Smooth muscle cell (in vitro differentiated cells): ENCODE measurements around the gene PLBD1. TPM values are rescaled to one million over a fixed set of nuclear protein-coding genes. Genes with fewer than 3 reads are reported as not detected.

Source experiments
- DNase-seq: peaks from one replicate; lab custom pipeline; 2025; ENCODE audit not compliant: unreplicated experiment; lab: John Stamatoyannopoulos, UW
- H2AFZ ChIP-seq: fragments of 200-600 bp; sonication (generic); 2 replicates; pipeline ENCODE4 v1.6.0; 2016; ENCODE audit warnings: antibody characterized with exemption, low read depth, mild to moderate bottlenecking
- H3F3A ChIP-seq: fragments of 200-600 bp; sonication (generic); 2 replicates; pipeline ENCODE4 v1.6.0; 2017; ENCODE audit warnings: antibody characterized with exemption, low read depth
- H3K27ac ChIP-seq: fragments of 200-600 bp; sonication (generic); 2 replicates; pipeline ENCODE4 v1.5.1; 2016; ENCODE audit warnings: low read depth, mild to moderate bottlenecking
- H3K27me3 ChIP-seq: fragments of 200-600 bp; sonication (generic); 2 replicates; pipeline ENCODE4 v1.6.1; 2016; ENCODE audit warnings: low read depth, mild to moderate bottlenecking
- H3K36me3 ChIP-seq: fragments of 200-600 bp; sonication (generic); 2 replicates; pipeline ENCODE4 v1.5.1; 2016; ENCODE audit warnings: low read depth
- H3K4me1 ChIP-seq: fragments of 200-600 bp; sonication (generic); 2 replicates; pipeline ENCODE4 v1.5.1; 2016; ENCODE audit warnings: low read depth
- H3K4me2 ChIP-seq: fragments of 200-600 bp; sonication (generic); 2 replicates; pipeline ENCODE4 v1.6.0; 2016; ENCODE audit warnings: mild to moderate bottlenecking
- H3K4me3 ChIP-seq: fragments of 200-600 bp; sonication (generic); 2 replicates; pipeline ENCODE4 v1.5.1; 2016; ENCODE audit warnings: mild to moderate bottlenecking
- H3K79me2 ChIP-seq: fragments of 200-600 bp; sonication (generic); 2 replicates; pipeline ENCODE4 v1.6.0; 2016; ENCODE audit warnings: low read depth, mild to moderate bottlenecking
- H3K9ac ChIP-seq: fragments of 200-600 bp; sonication (generic); 2 replicates; pipeline ENCODE4 v1.6.0; 2016; ENCODE audit warnings: low read depth
- H3K9me3 ChIP-seq: fragments of 200-600 bp; sonication (generic); replicated peaks from 2 replicates; pipeline ENCODE4 v1.5.1; 2016; ENCODE audit warnings: low read depth
- H4K20me1 ChIP-seq: fragments of 200-600 bp; sonication (generic); 2 replicates; pipeline ENCODE4 v1.6.0; 2016; ENCODE audit warnings: low read depth
- WGBS: methylation state at CpG from one replicate; pipeline ENCODE4 v1.1.7; 2016; ENCODE audit warnings: low lambda C conversion rate; 5-methylcytosine and 5-hydroxymethylcytosine counted together
- polyA plus RNA-seq: library from polyadenylated mRNA; unstranded; fragments of >200 nt; fragmentation: Nextera tagmentation; extraction: Ambion mirVana; gene quantifications from 2 replicates; pipeline ENCODE4 v1.2.1, GENCODE V29; 2016
- total RNA-seq: library from RNA; depleted of rRNA; stranded (reverse); fragments of >200 nt; gene quantifications from 2 replicates; pipeline ENCODE4 v1.2.3, GENCODE V29; 2014
- TF ChIP-seq, protein P1 (sequence below): fragments of 200-600 bp; sonication (generic); IDR thresholded peaks from 2 replicates; pipeline ENCODE4 v1.5.1; 2017; ENCODE audit warnings: borderline replicate concordance, mild to moderate bottlenecking, antibody characterized with exemption; ENCODE audit not compliant: insufficient read depth, poor library complexity, severe bottlenecking

Gene PLBD1
- total RNA-seq = 11.1 and 14.1 TPM in 2 replicates
- polyA plus RNA-seq = 14.0 and 19.9 TPM in 2 replicates

GRCh38 chr12:14567351-14568162 is at the start of gene PLBD1:
Gene PLBD1 (minus strand): TSS chr12:14567883. CDS start chr12:14567696, 187 bp downstream.
- Histone ChIP-seq H4K20me1 (no peaks in the 10 kb centered on the region), H3K36me3 (no peaks in the 10 kb centered on the region), H3K27me3 (no peaks in the 10 kb centered on the region), H3K4me2 (peak within 1 kb of the TSS; percentile 92), H3K9ac (no peak within 1 kb of the TSS), H3F3A (no peaks in the 10 kb centered on the region), H2AFZ (peak within 1 kb of the TSS; percentile 92), H3K27ac (no peak within 1 kb of the TSS), H3K9me3 (no peaks in the 10 kb centered on the region), H3K79me2 (no peaks in the 10 kb centered on the region), H3K4me3 (peak within 1 kb of the TSS; percentile 53), H3K4me1 (no peaks in the 10 kb centered on the region)
- peak; percentile 34 for DNase-seq
- 4% methylated on average over 73 of the region's 76 CpGs for WGBS
- TF ChIP-seq, protein P1, sequence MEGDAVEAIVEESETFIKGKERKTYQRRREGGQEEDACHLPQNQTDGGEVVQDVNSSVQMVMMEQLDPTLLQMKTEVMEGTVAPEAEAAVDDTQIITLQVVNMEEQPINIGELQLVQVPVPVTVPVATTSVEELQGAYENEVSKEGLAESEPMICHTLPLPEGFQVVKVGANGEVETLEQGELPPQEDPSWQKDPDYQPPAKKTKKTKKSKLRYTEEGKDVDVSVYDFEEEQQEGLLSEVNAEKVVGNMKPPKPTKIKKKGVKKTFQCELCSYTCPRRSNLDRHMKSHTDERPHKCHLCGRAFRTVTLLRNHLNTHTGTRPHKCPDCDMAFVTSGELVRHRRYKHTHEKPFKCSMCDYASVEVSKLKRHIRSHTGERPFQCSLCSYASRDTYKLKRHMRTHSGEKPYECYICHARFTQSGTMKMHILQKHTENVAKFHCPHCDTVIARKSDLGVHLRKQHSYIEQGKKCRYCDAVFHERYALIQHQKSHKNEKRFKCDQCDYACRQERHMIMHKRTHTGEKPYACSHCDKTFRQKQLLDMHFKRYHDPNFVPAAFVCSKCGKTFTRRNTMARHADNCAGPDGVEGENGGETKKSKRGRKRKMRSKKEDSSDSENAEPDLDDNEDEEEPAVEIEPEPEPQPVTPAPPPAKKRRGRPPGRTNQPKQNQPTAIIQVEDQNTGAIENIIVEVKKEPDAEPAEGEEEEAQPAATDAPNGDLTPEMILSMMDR = no peak

GRCh38 chr12:14614704-14615121 is 47.0 kb upstream of the PLBD1 start:
- H3K27me3 ChIP-seq = no peaks in the 10 kb centered on the region
- H3K27ac ChIP-seq = no peak overlapping the region
- no peaks in the 10 kb centered on the region for H3F3A ChIP-seq
- H4K20me1 ChIP-seq = no peaks in the 10 kb centered on the region
- no peak overlapping the region for H3K4me3 ChIP-seq
- peaks cover 7% of the 10 kb centered on the region for H3K9me3 ChIP-seq
- WGBS = 77% methylated on average over 3 of the region's 3 CpGs
- H3K79me2 ChIP-seq = no peaks in the 10 kb centered on the region
- H3K36me3 ChIP-seq = peaks cover 6% of the 10 kb centered on the region
- no peak overlapping the region for H2AFZ ChIP-seq
- no peak overlapping the region for H3K4me2 ChIP-seq
- no peaks in the 10 kb centered on the region for H3K4me1 ChIP-seq
- no peak overlapping the region for H3K9ac ChIP-seq
- TF ChIP-seq, protein P1 = no peak
- DNase-seq = no peak

GRCh38 chr12:14613718-14614117 is 46.0 kb upstream of the PLBD1 start:
- Histone ChIP-seq H3K4me2 (peak overlapping the region; percentile 14), H3K27ac (no peak overlapping the region), H3K27me3 (no peaks in the 10 kb centered on the region), H3K9ac (no peak overlapping the region), H3K4me1 (no peaks in the 10 kb centered on the region), H4K20me1 (no peaks in the 10 kb centered on the region), H3K79me2 (no peaks in the 10 kb centered on the region), H2AFZ (no peak overlapping the region), H3F3A (no peaks in the 10 kb centered on the region), H3K9me3 (peaks cover 7% of the 10 kb centered on the region), H3K4me3 (no peak overlapping the region), H3K36me3 (peaks cover 6% of the 10 kb centered on the region)
- TF ChIP-seq, protein P1 = no peak
- 94% methylated on average over 1 of the region's 1 CpG for WGBS
- DNase-seq = no peak
